Fibroblast of lung (primary cell): ENCODE results near the gene MT1HL1.

ENCODE experiments used
- EZH2 ChIP-seq: IDR thresholded peaks from 2 replicates; pipeline ENCODE4 v1.5.1; 2012; ENCODE audit warnings: low read length, control low read depth, mild to moderate bottlenecking; ENCODE audit errors: missing control alignments
- TF ChIP-seq, protein P1 (sequence below), 2 donors: IDR thresholded peaks in 1 of 2; conservative IDR thresholded peaks in 1 of 2; 1 replicate in 1 of 2; 2 replicates in 1 of 2; pipeline ENCODE4 v1.5.1; 2011 to 2012; ENCODE audit warnings: low read length in 2 of 2, control low read depth in 1 of 2, inconsistent platforms in 1 of 2, low read depth in 1 of 2, mild to moderate bottlenecking in 1 of 2

DNA sequence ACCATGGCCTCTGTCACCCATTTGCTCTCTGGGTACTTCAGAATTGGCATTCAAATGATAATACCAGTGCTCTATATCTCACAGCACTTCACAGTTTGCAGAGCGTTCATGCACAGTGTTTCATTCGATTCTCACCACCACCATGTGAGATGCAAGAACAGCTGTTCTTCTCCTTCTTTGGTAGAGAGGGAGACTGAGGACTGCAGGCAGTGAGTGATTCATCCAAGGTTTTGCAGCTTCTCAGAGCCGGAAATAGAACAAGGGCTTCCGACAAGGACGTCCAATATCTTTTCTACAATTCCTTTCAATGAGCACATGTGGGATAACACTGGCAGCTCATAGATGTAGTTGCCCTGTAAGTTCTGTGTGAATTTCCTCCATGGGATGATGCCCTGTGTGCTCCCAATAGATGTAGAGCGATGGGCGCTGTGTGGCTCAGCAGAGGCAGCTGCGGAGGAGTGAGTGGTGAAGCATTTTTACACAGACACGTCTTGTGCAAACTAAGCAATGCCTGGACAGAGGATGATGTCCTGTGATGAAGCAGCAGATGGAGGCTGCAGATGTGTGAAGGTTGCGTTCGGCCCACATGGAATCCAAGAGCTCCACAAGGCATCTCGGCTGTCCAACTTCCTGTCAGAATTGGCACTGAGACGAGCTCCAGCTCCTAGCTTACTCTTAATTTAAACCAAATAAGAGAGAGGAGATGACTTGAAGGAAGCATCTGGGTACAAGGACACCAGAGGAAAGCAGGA lies 24.9 kb downstream of the MT1HL1 start:
- TF ChIP-seq, protein P1, sequence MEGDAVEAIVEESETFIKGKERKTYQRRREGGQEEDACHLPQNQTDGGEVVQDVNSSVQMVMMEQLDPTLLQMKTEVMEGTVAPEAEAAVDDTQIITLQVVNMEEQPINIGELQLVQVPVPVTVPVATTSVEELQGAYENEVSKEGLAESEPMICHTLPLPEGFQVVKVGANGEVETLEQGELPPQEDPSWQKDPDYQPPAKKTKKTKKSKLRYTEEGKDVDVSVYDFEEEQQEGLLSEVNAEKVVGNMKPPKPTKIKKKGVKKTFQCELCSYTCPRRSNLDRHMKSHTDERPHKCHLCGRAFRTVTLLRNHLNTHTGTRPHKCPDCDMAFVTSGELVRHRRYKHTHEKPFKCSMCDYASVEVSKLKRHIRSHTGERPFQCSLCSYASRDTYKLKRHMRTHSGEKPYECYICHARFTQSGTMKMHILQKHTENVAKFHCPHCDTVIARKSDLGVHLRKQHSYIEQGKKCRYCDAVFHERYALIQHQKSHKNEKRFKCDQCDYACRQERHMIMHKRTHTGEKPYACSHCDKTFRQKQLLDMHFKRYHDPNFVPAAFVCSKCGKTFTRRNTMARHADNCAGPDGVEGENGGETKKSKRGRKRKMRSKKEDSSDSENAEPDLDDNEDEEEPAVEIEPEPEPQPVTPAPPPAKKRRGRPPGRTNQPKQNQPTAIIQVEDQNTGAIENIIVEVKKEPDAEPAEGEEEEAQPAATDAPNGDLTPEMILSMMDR (conservative IDR thresholded peaks at IDR 0.05 in 1 of 2, IDR thresholded peaks at IDR 0.05 in 1 of 2; ENCODE audit: low read depth in 1 of 2, low read length in 2 of 2): no peak
- TF ChIP-seq EZH2: no peak
